ENCODE measurements around the gene CACNB3.
A peak's percentile ranks its signal among the peaks of the same experiment; 100 is the strongest.

Gene CACNB3

DNA sequence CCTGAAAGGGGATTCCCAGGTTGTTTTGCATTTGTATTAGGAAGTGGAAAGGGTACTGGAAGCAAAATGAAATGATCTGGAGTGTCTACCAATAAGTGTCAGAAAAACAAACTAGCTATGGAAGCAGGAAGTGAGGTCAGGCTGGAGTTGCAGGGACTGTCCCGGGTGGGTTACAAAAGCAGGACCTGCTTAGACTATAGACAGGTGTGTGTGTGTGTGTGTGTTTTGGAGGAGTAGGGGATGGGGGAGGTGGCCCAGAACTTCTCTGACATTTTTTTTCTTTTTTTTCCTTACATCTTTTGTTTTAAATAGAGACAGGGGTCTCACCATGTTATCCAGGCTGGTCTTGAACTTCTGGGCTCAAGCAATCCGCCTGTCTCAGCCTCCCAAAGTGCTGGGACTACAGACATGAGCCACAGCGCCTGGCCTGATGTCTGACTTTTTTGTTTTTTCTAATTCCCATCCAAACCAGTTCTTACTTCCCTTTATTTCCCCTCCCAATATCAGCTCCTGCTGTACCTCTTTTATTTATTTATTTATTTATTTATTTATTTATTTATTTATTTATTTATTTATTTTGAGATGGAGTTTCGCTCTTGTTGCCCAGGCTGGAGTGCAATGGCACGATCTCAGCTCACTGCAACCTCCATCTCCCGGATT lies 47.9 kb downstream of the CACNB3 start:
- Histone ChIP-seq H3K79me1 (replicated peaks; ENCODE audit: low read length, poor library complexity, severe bottlenecking) (no peaks in the 10 kb centered on the region), H3K23ac (ENCODE audit: low read length in 2 of 2) (no peak overlapping the region), H3K9ac (ENCODE audit: low read length) (peak overlapping the region; percentile 64), H2BK15ac (ENCODE audit: low read depth, poor library complexity, severe bottlenecking) (no peak overlapping the region), H3K4me1 (ENCODE audit: control insufficient read depth, insufficient read depth, low read depth, low read length) (peaks cover 9% of the 10 kb centered on the region), H3K9me3 (ENCODE audit: control insufficient read depth, low read length) (no peaks in the 10 kb centered on the region), H3K14ac (ENCODE audit: low read length in 2 of 2) (no peak overlapping the region), H2AK5ac (ENCODE audit: low read length, severe bottlenecking) (no peak overlapping the region), H4K91ac (ENCODE audit: low read length) (no peak overlapping the region), H2AFZ (ENCODE audit: low read depth, low read length) (no peak overlapping the region), H3K27ac (ENCODE audit: low read length, poor library complexity, severe bottlenecking) (no peak overlapping the region), H2BK5ac (ENCODE audit: low read depth, low read length, poor library complexity, severe bottlenecking) (no peak overlapping the region), H3K36me3 (ENCODE audit: control insufficient read depth in 1 of 2, insufficient read depth in 2 of 2, low read depth in 1 of 2, low read length in 2 of 2) (no peaks in the 10 kb centered on the region), H2BK12ac (ENCODE audit: low read length in 2 of 2) (no peak overlapping the region), H3K27me3 (ENCODE audit: control insufficient read depth in 1 of 2, insufficient read depth in 1 of 2, low read length in 2 of 2) (peaks cover 42 to 43% of the 10 kb centered on the region in 2 experiments), H2BK120ac (ENCODE audit: low read depth, low read length) (no peak overlapping the region), H3K4ac (ENCODE audit: low read depth in 1 of 2, low read length in 2 of 2) (no peak overlapping the region), H3K4me2 (ENCODE audit: low read length, poor library complexity, severe bottlenecking) (peak overlapping the region; percentile 55), H3K18ac (ENCODE audit: low read depth in 1 of 2, low read length in 2 of 2) (peak overlapping the region in 1 of 2 experiments; percentile 11), H3K4me3 (ENCODE audit: insufficient read depth in 1 of 2, low read depth in 1 of 2, low read length in 2 of 2) (peak overlapping the region in 1 of 2 experiments; percentile 88), H4K8ac (ENCODE audit: low read length) (no peak overlapping the region)
- WGBS = 53% methylated on average over 3 of the region's 6 CpGs
- DNase-seq = no peak

GRCh38 chr12:48868451-48868850 lies 50.2 kb downstream of the CACNB3 start:
- Histone ChIP-seq H3K9me3 (ENCODE audit: control insufficient read depth, low read length) (no peaks in the 10 kb centered on the region), H2BK5ac (ENCODE audit: low read depth, low read length, poor library complexity, severe bottlenecking) (no peak overlapping the region), H3K4me2 (ENCODE audit: low read length, poor library complexity, severe bottlenecking) (no peak overlapping the region), H3K27ac (ENCODE audit: low read length, poor library complexity, severe bottlenecking) (no peak overlapping the region), H2BK15ac (ENCODE audit: low read depth, poor library complexity, severe bottlenecking) (no peak overlapping the region), H3K9ac (ENCODE audit: low read length) (no peak overlapping the region), H2BK12ac (ENCODE audit: low read length in 2 of 2) (no peak overlapping the region), H3K27me3 (ENCODE audit: control insufficient read depth in 1 of 2, insufficient read depth in 1 of 2, low read length in 2 of 2) (peaks cover 28 to 36% of the 10 kb centered on the region in 2 experiments), H3K4ac (ENCODE audit: low read depth in 1 of 2, low read length in 2 of 2) (no peak overlapping the region), H4K91ac (ENCODE audit: low read length) (no peak overlapping the region), H3K79me1 (replicated peaks; ENCODE audit: low read length, poor library complexity, severe bottlenecking) (no peaks in the 10 kb centered on the region), H2BK120ac (ENCODE audit: low read depth, low read length) (no peak overlapping the region), H2AK5ac (ENCODE audit: low read length, severe bottlenecking) (no peak overlapping the region), H3K23ac (ENCODE audit: low read length in 2 of 2) (no peak overlapping the region), H3K18ac (ENCODE audit: low read depth in 1 of 2, low read length in 2 of 2) (no peak overlapping the region), H4K8ac (ENCODE audit: low read length) (no peak overlapping the region), H2AFZ (ENCODE audit: low read depth, low read length) (no peak overlapping the region), H3K14ac (ENCODE audit: low read length in 2 of 2) (no peak overlapping the region), H3K4me1 (ENCODE audit: control insufficient read depth, insufficient read depth, low read depth, low read length) (peaks cover 9% of the 10 kb centered on the region), H3K4me3 (ENCODE audit: insufficient read depth in 1 of 2, low read depth in 1 of 2, low read length in 2 of 2) (no peak overlapping the region), H3K36me3 (ENCODE audit: control insufficient read depth in 1 of 2, insufficient read depth in 2 of 2, low read depth in 1 of 2, low read length in 2 of 2) (no peaks in the 10 kb centered on the region)
- 95% methylated on average over 1 of the region's 2 CpGs for WGBS
- DNase-seq = no peak

DNA sequence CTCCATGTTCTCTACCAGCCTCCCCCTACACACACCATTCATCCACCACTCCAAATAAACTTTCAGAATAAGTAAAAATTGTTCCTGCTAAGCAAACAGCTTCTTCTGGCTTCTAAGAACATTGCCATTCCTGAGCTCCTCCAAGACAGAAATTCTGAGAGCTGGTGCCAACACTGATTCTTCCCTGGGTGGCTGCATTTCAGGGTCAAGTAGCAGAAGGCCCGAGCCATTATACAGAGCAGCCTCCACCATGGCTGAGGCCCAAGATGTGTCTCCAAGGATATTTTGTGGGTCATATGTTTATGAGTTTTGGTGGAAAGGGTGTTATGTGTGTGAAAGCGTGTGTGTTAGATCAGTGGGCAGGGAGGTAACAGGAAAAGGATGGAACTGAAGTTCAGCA lies 50.9 kb downstream of the CACNB3 start:
- Histone ChIP-seq H3K79me1 (replicated peaks; ENCODE audit: low read length, poor library complexity, severe bottlenecking) (no peaks in the 10 kb centered on the region), H3K14ac (ENCODE audit: low read length in 2 of 2) (no peak overlapping the region), H2BK15ac (ENCODE audit: low read depth, poor library complexity, severe bottlenecking) (no peak overlapping the region), H2BK12ac (ENCODE audit: low read length in 2 of 2) (no peak overlapping the region), H3K4ac (ENCODE audit: low read depth in 1 of 2, low read length in 2 of 2) (no peak overlapping the region), H3K4me2 (ENCODE audit: low read length, poor library complexity, severe bottlenecking) (no peak overlapping the region), H4K8ac (ENCODE audit: low read length) (no peak overlapping the region), H2BK5ac (ENCODE audit: low read depth, low read length, poor library complexity, severe bottlenecking) (no peak overlapping the region), H3K9ac (ENCODE audit: low read length) (no peak overlapping the region), H2AFZ (ENCODE audit: low read depth, low read length) (no peak overlapping the region), H2BK120ac (ENCODE audit: low read depth, low read length) (no peak overlapping the region), H2AK5ac (ENCODE audit: low read length, severe bottlenecking) (no peak overlapping the region), H3K9me3 (ENCODE audit: control insufficient read depth, low read length) (no peaks in the 10 kb centered on the region), H4K91ac (ENCODE audit: low read length) (no peak overlapping the region), H3K27me3 (ENCODE audit: control insufficient read depth in 1 of 2, insufficient read depth in 1 of 2, low read length in 2 of 2) (peaks cover 21 to 28% of the 10 kb centered on the region in 2 experiments), H3K27ac (ENCODE audit: low read length, poor library complexity, severe bottlenecking) (no peak overlapping the region), H3K4me1 (ENCODE audit: control insufficient read depth, insufficient read depth, low read depth, low read length) (peaks cover 9% of the 10 kb centered on the region), H3K23ac (ENCODE audit: low read length in 2 of 2) (no peak overlapping the region), H3K4me3 (ENCODE audit: insufficient read depth in 1 of 2, low read depth in 1 of 2, low read length in 2 of 2) (no peak overlapping the region), H3K18ac (ENCODE audit: low read depth in 1 of 2, low read length in 2 of 2) (no peak overlapping the region), H3K36me3 (ENCODE audit: control insufficient read depth in 1 of 2, insufficient read depth in 2 of 2, low read depth in 1 of 2, low read length in 2 of 2) (no peaks in the 10 kb centered on the region)
- 82% methylated on average over 2 of the region's 2 CpGs for WGBS
- no peak for DNase-seq

DNA sequence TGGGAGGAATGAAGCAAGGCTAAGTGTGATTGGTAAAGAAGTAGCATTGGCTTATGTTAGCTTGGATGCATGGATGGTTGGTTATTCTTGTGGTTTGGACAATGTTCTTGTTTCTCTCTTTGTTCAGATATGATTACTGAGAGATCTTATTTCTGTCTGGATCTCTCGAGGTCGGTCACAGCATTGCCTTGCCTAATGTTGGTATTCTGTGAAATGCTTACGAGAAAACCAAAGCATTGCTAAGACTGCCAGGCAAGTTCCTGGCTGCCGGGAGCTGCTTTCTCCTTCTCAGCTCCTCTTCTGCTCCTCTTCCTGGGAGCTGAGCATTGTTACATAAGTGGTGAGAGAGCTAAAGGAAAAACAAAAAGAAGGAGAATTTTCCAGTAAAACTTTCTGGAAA lies 54.8 kb downstream of the CACNB3 start:
- no peak overlapping the region for H3K9ac ChIP-seq (ENCODE audit: low read length)
- H3K79me1 ChIP-seq (replicated peaks; ENCODE audit: low read length, poor library complexity, severe bottlenecking) = no peaks in the 10 kb centered on the region
- no peak overlapping the region for H3K18ac ChIP-seq (ENCODE audit: low read depth in 1 of 2, low read length in 2 of 2)
- H2AFZ ChIP-seq (ENCODE audit: low read depth, low read length) = no peak overlapping the region
- no peak overlapping the region for H4K8ac ChIP-seq (ENCODE audit: low read length)
- no peak overlapping the region for H3K23ac ChIP-seq (ENCODE audit: low read length in 2 of 2)
- H3K27me3 ChIP-seq (ENCODE audit: control insufficient read depth in 1 of 2, insufficient read depth in 1 of 2, low read length in 2 of 2) = peaks cover 10 to 15% of the 10 kb centered on the region in 2 experiments
- no peak overlapping the region for H2BK5ac ChIP-seq (ENCODE audit: low read depth, low read length, poor library complexity, severe bottlenecking)
- no peak for DNase-seq
- no peak overlapping the region for H2BK12ac ChIP-seq (ENCODE audit: low read length in 2 of 2)
- no peak overlapping the region for H3K4me3 ChIP-seq (ENCODE audit: insufficient read depth in 1 of 2, low read depth in 1 of 2, low read length in 2 of 2)
- H3K4ac ChIP-seq (ENCODE audit: low read depth in 1 of 2, low read length in 2 of 2) = no peak overlapping the region
- H4K91ac ChIP-seq (ENCODE audit: low read length) = no peak overlapping the region
- no peak overlapping the region for H2AK5ac ChIP-seq (ENCODE audit: low read length, severe bottlenecking)
- H2BK120ac ChIP-seq (ENCODE audit: low read depth, low read length) = no peak overlapping the region
- H3K14ac ChIP-seq (ENCODE audit: low read length in 2 of 2) = no peak overlapping the region
- no peak overlapping the region for H2BK15ac ChIP-seq (ENCODE audit: low read depth, poor library complexity, severe bottlenecking)
- no peak overlapping the region for H3K4me2 ChIP-seq (ENCODE audit: low read length, poor library complexity, severe bottlenecking)
- no peak overlapping the region for H3K27ac ChIP-seq (ENCODE audit: low read length, poor library complexity, severe bottlenecking)
- no peaks in the 10 kb centered on the region for H3K4me1 ChIP-seq (ENCODE audit: control insufficient read depth, insufficient read depth, low read depth, low read length)
- no peaks in the 10 kb centered on the region for H3K9me3 ChIP-seq (ENCODE audit: control insufficient read depth, low read length)
- WGBS = 88% methylated on average over 3 of the region's 4 CpGs
- no peaks in the 10 kb centered on the region for H3K36me3 ChIP-seq (ENCODE audit: control insufficient read depth in 1 of 2, insufficient read depth in 2 of 2, low read depth in 1 of 2, low read length in 2 of 2)
